Effector memory CD8-positive, alpha-beta T cell (primary cell): ENCODE data around the gene GALM.
"Not testable (repeated sequence)": the region's sequence is repeated elsewhere in the genome, so short reads cannot be mapped to it uniquely, and the experiment has no call there.

ENCODE experiments used
- ATAC-seq: fragments of 150-1000 bp; cut with Tn5 transposase; replicated peaks from 2 replicates; pipeline ENCODE4 v1.10.0; 2021; ENCODE audit warnings: mild to moderate bottlenecking, moderate library complexity
- DNase-seq, 3 experiments: peaks; one replicate each; pipeline ENCODE4 v3.0.0; 2021
- H3K27ac Mint-ChIP-seq, 2 donors: one replicate each; pipeline ENCODE4 v1.8.0; 2022; ENCODE audit warnings: mild to moderate bottlenecking in 2 of 2, mixed read lengths in 2 of 2, moderate library complexity in 2 of 2
- H3K27me3 Mint-ChIP-seq, 2 donors: one replicate each; pipeline ENCODE4 v1.8.0; 2022; ENCODE audit warnings: mixed read lengths in 2 of 2
- H3K36me3 Mint-ChIP-seq: one replicate; pipeline ENCODE4 v1.8.0; 2022; ENCODE audit warnings: mild to moderate bottlenecking, moderate library complexity, mixed read lengths; ENCODE audit not compliant: insufficient read depth
- H3K4me1 Mint-ChIP-seq, 2 donors: one replicate each; pipeline ENCODE4 v1.8.0; 2022; ENCODE audit warnings: low read depth in 2 of 2, mixed read lengths in 2 of 2
- H3K4me3 Mint-ChIP-seq, 2 donors: one replicate each; pipeline ENCODE4 v1.8.0; 2022; ENCODE audit warnings: mild to moderate bottlenecking in 2 of 2, mixed read lengths in 2 of 2, moderate library complexity in 2 of 2
- H3K9me3 Mint-ChIP-seq, 2 donors: one replicate each; pipeline ENCODE4 v1.8.0; 2022; ENCODE audit warnings: mixed read lengths in 2 of 2

GALM gene

DNA sequence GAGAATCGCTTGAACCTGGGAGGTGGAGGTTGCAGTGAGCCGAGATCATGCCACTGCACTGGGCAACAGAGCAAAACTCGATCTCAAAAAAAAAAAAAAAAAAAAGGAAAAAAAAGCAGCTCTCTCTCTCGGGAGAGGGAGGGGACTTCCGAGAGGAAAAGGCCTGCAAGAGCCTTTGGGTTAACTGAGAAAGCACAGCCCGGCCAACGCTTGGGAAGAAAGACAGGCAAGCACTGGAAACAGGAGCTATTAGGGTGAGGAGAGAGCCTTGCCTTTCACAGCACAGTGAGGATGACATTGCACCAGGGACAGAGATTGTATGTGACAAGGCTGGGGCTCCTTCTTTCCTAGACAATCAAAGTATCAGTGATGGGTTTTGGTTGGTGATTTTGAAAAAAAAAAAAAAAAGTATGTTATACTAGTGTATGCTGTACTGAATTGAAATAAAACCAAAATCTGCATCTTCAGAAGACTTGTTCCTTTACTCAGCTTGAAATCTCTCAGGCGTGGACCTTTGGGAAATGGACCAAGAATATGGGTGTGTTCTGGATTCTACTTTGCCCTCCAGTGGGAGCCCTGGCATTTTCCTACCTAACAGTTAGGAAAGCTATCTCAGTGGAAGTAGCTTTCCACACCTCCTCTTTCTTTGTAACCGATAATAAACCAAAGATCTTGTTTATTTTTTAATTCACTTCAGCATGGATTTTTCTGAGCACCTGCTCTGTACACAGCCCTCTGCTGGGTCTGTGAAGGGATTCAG lies 68.6 kb downstream of the GALM start:
- H3K27ac Mint-ChIP-seq = peak overlapping the region; percentile 70 to 84
- H3K9me3 Mint-ChIP-seq = no peaks in the 10 kb centered on the region
- peaks cover 91% of the 10 kb centered on the region for H3K36me3 Mint-ChIP-seq
- peaks cover 6 to 7% of the 10 kb centered on the region in 2 donors for H3K4me1 Mint-ChIP-seq
- no peaks in the 10 kb centered on the region for H3K27me3 Mint-ChIP-seq
- ATAC-seq (no peak), DNase-seq (no peak)
- no peak overlapping the region for H3K4me3 Mint-ChIP-seq

DNA sequence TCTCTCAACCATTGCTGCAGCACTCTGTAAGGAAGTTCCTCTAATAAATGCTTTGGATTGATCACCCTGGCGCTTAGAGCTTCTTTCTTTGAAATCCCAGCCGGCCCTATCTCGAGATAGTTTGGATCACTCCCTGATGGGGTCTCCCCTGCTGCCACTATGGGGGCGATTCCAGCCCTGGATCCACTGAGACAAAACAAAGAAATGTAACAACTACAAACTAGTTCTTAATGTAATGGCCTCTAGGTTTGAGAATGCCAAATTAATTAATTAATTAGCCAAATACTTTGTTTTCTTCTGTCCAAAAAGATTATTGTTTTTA lies 70.0 kb downstream of the GALM start:
- Mint-ChIP-seq H3K27me3 (no peaks in the 10 kb centered on the region), H3K4me1 (peaks cover 6 to 10% of the 10 kb centered on the region in 2 donors), H3K9me3 (no peaks in the 10 kb centered on the region), H3K4me3 (peak overlapping the region in 1 of 2 donors; percentile 56), H3K27ac (peak overlapping the region; percentile 70 to 83), H3K36me3 (peaks cover 92% of the 10 kb centered on the region)
- DNase-seq (no peak), ATAC-seq (no peak)

DNA sequence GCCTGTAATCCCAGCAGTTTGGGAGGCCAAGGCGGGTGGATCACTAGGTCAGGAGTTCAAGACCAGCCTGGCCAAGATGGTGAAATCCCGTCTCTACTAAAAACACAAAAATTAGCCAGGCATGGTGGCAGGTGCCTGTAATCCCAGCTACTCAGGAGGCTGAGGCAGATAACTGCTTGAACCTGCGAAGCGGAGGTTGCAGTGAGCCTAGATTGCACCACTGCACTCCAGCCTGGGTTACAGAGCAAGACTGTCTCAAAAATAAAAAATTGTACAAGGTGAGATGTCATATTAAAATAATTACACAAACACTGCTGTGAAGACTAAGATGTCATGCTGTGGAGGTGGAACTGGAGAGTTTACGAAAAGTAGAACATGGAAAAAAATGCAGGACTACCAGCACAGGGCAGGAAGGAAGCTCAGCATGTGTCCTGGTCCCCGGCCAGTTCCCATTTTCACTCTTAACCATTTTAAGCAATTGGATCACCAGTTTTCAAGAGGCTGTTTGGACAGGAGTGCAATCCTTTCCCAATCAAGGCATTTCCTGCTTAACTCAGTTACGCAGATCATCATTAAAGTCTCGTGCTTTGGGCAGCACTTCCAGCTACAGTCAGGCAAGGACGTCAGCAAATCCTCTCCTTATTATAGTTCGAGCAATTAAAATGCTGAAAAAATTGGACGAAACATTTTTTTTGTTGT lies 71.2 kb downstream of the GALM start:
- H3K4me3 Mint-ChIP-seq, H3K27me3 Mint-ChIP-seq, ATAC-seq, H3K9me3 Mint-ChIP-seq, DNase-seq: not testable (repeated sequence)
- Mint-ChIP-seq H3K4me1 (peaks cover 6 to 10% of the 10 kb centered on the region in 2 donors), H3K27ac (peak overlapping the region; percentile 70 to 83), H3K36me3 (peaks cover 92% of the 10 kb centered on the region)

DNA sequence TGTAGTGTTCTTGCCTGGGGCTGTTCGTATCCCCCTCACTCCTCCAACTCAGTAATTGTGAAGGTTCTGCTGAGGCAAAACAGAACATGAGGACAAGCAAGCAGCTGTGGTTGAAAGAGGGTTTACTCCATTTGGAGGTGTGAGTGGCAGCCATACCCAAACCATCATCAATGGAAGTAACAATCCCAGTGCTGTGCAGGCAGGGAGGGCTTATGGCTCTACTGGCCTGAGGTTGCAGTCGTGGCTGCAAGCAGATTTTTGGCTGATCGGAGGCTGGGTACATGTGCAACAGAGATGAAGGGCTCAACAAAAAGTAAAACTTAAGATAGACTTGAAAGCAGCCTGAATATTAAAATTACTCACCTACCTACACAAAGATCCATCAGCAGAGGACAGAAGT lies 72.0 kb downstream of the GALM start:
- H3K27me3 Mint-ChIP-seq = no peaks in the 10 kb centered on the region
- peaks cover 6 to 10% of the 10 kb centered on the region in 2 donors for H3K4me1 Mint-ChIP-seq
- peak overlapping the region; percentile 57 to 73 for H3K27ac Mint-ChIP-seq
- H3K9me3 Mint-ChIP-seq = no peaks in the 10 kb centered on the region
- peak overlapping the region in 1 of 2 donors; percentile 37 for H3K4me3 Mint-ChIP-seq
- ATAC-seq (no peak), DNase-seq (no peak)
- H3K36me3 Mint-ChIP-seq = peaks cover 92% of the 10 kb centered on the region

DNA sequence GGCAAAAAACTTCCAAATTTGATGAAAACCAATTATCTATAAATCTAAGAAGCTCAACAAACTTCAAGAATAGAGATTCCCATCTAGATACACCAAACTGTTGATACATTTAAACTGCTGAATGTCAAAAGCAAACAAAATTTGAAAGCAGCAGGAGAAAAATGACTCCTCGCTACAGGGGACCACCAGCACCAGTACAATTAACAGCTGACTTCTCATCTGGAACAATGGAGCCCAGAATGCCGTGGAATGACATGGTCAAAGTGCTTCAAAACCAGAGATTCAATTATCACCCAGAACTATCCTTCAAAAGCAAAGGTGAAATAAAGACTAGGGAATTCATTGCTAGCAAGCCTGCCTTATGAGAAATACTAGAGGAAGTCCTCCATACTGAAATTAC lies 73.6 kb downstream of the GALM start:
- Mint-ChIP-seq H3K36me3 (peaks cover 91% of the 10 kb centered on the region), H3K27ac (peak overlapping the region; percentile 42 to 86), H3K4me1 (peaks cover 12 to 16% of the 10 kb centered on the region in 2 donors), H3K27me3 (no peaks in the 10 kb centered on the region), H3K9me3 (no peaks in the 10 kb centered on the region), H3K4me3 (no peak overlapping the region)
- ATAC-seq (no peak), DNase-seq (no peak)

DNA sequence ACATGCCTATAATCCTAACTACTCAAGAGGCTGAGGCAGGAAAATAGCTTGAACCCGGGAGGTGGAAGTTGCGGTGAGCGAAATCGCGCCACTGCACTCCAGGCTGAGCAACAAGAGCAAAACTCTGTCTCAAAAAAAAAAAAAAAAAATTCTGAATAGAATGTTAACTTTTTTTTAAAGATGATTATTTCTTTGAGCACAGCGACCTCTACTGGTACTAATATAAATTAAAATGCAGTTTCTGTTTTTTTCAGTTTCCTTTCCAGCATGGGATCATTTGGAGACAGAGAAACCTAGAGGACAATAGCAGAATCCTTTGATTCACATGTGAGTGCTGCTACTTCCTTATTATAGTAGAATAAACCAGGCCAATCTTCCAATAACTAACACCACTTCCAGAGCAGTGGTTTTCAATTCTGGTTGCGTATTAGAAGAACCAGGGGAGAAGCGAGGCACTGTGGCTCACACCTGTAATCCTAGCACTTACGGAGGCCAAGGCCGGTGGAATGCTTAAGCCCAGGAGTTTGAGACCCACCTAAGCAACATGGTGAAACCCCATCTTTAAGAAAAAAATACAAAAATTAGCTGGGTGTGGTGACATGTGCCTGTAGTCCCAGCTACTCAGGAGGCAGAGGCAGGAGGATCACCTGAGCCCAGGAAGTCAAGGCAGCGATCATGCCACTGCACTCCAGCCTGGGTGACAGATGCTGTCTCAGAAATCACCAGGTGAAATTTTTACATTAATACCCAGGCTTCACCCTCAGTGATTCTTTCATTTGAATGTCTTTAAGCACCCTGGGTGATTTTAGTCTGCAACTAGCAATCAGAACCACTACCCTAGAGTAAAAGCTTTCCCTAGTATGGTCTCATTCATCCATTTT lies 75.2 kb downstream of the GALM start:
- Mint-ChIP-seq H3K36me3 (peaks cover 95% of the 10 kb centered on the region), H3K9me3 (no peaks in the 10 kb centered on the region), H3K27ac (peak overlapping the region; percentile 86 to 100), H3K4me3 (peak overlapping the region in 1 of 2 donors; percentile 29), H3K27me3 (no peaks in the 10 kb centered on the region), H3K4me1 (peaks cover 24 to 30% of the 10 kb centered on the region in 2 donors)
- DNase-seq (peak in 1 of 3 experiments; percentile 39), ATAC-seq (peak; percentile 32)

DNA sequence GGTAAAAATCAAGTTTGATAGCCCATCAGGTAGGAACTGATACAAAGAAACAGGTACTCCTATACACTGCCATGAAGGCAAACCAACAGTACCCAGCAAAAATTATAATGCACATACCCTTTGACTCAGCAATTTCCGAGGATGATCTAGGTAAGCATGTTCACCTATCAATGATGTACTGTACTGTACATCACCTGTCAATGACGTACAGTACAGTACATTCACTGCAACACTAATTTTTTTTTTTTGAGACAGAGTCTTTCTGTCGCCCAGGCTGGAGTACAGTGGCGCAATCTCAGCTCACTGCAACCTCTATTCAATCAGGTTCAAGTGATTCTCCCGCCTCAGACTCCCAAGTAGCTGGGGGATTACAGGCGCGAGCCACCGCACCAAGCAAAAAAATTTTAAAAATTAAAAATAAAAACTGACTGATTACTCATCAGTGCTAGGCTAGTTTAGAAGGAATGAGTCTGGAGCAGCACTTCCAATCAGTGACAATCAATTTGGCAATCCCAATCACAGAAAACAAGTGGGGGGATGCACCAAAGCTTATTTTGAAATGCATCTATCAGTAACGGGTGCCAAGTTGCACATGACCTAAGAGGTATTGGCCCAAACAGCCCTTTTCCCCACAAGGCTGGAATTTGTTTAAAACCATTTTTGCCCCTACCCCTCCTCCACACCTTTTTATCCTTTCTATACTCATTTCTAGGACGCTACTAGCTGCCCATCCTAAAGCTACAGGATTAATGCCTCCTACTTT lies 77.1 kb downstream of the GALM start:
- no peaks in the 10 kb centered on the region for H3K27me3 Mint-ChIP-seq
- H3K27ac Mint-ChIP-seq = peak overlapping the region; percentile 86 to 100
- H3K4me3 Mint-ChIP-seq = no peak overlapping the region
- peaks cover 97% of the 10 kb centered on the region for H3K36me3 Mint-ChIP-seq
- peak; percentile 25 for ATAC-seq
- H3K4me1 Mint-ChIP-seq = peaks cover 38 to 47% of the 10 kb centered on the region in 2 donors
- DNase-seq = no peak
- no peaks in the 10 kb centered on the region for H3K9me3 Mint-ChIP-seq

DNA sequence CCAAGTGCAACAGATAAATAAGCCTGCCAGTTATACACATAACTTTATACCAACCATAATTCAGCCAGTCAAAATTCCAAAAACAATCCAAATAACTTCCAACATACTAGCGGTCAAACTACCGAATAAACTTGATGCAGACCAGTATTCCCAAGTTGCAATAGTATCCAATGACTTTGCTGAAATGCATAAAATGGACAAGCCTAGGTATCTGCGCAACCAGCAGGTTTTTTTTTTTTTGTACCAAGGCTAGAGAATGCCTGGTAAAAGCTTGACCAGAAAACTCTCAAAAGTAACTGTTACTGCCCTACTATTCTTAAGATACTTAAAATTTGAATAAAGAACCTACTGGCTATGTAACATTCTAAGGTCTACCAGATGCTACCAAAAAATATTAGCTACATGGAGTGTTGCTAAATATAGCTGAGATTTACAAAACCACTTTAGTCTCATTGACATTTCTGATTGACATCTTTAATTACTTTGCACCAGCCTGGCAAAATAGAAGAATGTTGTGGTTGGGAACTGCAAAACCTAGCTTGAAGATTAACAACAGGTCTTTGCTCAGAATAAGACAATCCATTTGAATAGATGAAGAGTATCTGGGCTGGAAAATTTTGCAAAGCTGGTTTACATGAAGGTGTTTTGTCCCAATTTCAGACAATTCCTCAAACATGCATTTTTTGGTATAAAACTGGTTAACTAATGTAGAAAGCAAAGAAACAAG lies 77.9 kb downstream of the GALM start:
- peaks cover 98% of the 10 kb centered on the region for H3K36me3 Mint-ChIP-seq
- peaks cover 41 to 53% of the 10 kb centered on the region in 2 donors for H3K4me1 Mint-ChIP-seq
- no peaks in the 10 kb centered on the region for H3K27me3 Mint-ChIP-seq
- H3K27ac Mint-ChIP-seq = peak overlapping the region in 1 of 2 donors; percentile 100
- peak overlapping the region in 1 of 2 donors; percentile 40 for H3K4me3 Mint-ChIP-seq
- H3K9me3 Mint-ChIP-seq = no peaks in the 10 kb centered on the region
- no peak for DNase-seq
- no peak for ATAC-seq

DNA sequence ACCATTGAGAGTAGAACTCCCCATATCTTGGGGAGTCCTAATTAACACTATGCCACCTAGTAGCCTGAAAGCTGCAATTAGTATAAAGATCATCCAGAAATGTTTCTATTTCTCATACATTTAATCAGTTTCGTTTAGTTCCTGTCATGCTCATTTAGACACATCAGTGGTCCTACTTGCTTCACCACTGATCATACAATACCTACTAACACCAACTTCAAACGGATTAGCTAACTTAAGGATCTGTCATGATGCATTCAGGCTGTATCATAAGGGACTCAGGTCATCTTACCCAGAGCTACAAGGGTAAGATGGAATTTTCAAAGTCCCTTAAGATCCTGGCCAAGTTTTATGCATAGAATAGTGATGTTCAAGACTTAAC lies 78.5 kb downstream of the GALM start:
- ATAC-seq = no peak
- DNase-seq = no peak
- no peaks in the 10 kb centered on the region for H3K27me3 Mint-ChIP-seq
- H3K36me3 Mint-ChIP-seq = peaks cover 98% of the 10 kb centered on the region
- peak overlapping the region in 1 of 2 donors; percentile 100 for H3K27ac Mint-ChIP-seq
- no peaks in the 10 kb centered on the region for H3K9me3 Mint-ChIP-seq
- H3K4me3 Mint-ChIP-seq = peak overlapping the region in 1 of 2 donors; percentile 40
- H3K4me1 Mint-ChIP-seq = peaks cover 44 to 59% of the 10 kb centered on the region in 2 donors

DNA sequence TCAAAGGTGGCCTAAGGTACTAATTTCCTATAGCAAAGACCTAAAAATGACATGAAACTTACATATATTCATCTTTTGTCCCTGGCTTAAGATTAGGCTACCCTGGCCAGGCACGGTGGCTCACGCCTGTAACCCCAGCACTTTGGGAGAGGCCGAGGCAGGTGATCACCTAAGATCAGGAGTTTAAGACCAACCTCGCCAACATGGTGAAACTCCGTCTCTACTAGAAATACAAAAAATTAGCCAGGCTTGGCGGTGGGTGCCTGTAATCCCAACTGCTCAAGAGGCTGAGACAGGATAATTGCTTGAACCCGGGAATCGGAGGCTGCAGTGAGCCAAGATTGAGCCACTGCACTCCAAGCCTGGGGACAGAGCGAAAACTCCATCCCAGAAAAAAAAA lies 79.4 kb downstream of the GALM start:
- DNase-seq (no peak), ATAC-seq (no peak)
- peaks cover 48 to 65% of the 10 kb centered on the region in 2 donors for H3K4me1 Mint-ChIP-seq
- peak overlapping the region; percentile 100 for H3K27ac Mint-ChIP-seq
- no peaks in the 10 kb centered on the region for H3K27me3 Mint-ChIP-seq
- H3K9me3 Mint-ChIP-seq = no peaks in the 10 kb centered on the region
- H3K36me3 Mint-ChIP-seq = peaks cover 99% of the 10 kb centered on the region
- H3K4me3 Mint-ChIP-seq = peak overlapping the region; percentile 96 to 99

DNA sequence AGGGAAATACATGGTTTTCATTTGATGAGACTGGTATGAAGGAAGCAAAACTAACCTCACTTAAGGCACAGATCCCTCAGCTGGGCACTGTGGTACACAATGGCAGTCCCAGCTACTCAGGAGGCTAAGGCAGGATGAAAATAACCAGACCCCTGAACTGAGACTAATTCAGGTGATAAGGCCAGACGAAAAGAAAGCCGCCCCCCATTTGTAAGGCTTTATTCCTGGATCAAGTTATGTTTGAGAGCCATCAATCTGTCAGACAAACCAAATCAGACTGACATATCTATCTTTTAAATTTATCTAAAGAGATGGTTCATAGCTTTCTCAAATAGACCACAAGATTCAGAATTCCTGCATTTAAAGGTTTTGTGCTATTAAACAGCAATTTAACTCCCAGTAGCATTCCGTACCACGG lies 81.1 kb downstream of the GALM start:
- DNase-seq = no peak
- ATAC-seq = no peak
- Mint-ChIP-seq H3K27me3 (no peaks in the 10 kb centered on the region), H3K36me3 (peaks cover 99% of the 10 kb centered on the region), H3K9me3 (no peaks in the 10 kb centered on the region), H3K27ac (peak overlapping the region; percentile 100), H3K4me1 (peaks cover 59 to 70% of the 10 kb centered on the region in 2 donors), H3K4me3 (peak overlapping the region; percentile 96 to 99)

DNA sequence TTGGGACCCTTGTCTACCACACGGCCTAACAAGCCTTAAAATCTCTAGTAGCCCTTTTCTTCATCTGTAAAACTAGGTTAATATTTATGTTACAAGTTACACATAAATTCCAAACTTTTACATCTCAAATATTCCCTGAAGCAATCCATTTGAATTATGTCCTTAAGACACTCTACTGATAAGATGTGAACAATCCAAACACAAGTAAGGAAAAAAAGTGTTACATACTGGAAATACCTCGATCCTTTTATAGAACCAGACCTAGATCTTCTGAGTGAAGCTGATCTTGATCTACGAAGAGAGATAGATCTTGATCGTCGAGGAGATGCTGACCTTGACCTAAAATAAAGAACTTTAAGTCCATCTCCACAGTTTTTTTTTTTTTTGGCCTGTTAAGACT lies 81.9 kb downstream of the GALM start:
- peak overlapping the region; percentile 96 to 99 for H3K4me3 Mint-ChIP-seq
- no peak for ATAC-seq

More for the DNA sequence above, 81.9 kb downstream of the GALM start:
- Mint-ChIP-seq H3K9me3 (no peaks in the 10 kb centered on the region), H3K36me3 (peaks cover 94% of the 10 kb centered on the region), H3K27ac (peak overlapping the region; percentile 100), H3K27me3 (no peaks in the 10 kb centered on the region), H3K4me1 (peaks cover 62 to 74% of the 10 kb centered on the region in 2 donors)
- DNase-seq = no peak
